ENCODE data around the gene MPHOSPH6. TPM values are rescaled to one million over a fixed set of nuclear protein-coding genes. Genes with fewer than 3 reads are reported as not detected.

The MPHOSPH6 gene
- total RNA-seq, 6 experiments from 2014 or later, result 5.0 to 22.1 (median 9.4) TPM

- DNase-seq, result no peak
- Histone ChIP-seq H3K4me3 (no peak overlapping the region), H3K4me1 (no peaks in the 10 kb centered on the region), H3K36me3 (no peaks in the 10 kb centered on the region), H3K9me3 (no peaks in the 10 kb centered on the region), H3K27me3 (no peaks in the 10 kb centered on the region), H3K27ac (no peak overlapping the region)
- no peak for ATAC-seq
- WGBS (ENCODE audit: insufficient coverage, low coverage, low lambda C conversion rate, missing lambda C conversion rate), result 89% methylated on average over 9 of the region's 9 CpGs
- intact Hi-C loops (cut with DNase I), result no loop called here
- TF ChIP-seq, protein P1, sequence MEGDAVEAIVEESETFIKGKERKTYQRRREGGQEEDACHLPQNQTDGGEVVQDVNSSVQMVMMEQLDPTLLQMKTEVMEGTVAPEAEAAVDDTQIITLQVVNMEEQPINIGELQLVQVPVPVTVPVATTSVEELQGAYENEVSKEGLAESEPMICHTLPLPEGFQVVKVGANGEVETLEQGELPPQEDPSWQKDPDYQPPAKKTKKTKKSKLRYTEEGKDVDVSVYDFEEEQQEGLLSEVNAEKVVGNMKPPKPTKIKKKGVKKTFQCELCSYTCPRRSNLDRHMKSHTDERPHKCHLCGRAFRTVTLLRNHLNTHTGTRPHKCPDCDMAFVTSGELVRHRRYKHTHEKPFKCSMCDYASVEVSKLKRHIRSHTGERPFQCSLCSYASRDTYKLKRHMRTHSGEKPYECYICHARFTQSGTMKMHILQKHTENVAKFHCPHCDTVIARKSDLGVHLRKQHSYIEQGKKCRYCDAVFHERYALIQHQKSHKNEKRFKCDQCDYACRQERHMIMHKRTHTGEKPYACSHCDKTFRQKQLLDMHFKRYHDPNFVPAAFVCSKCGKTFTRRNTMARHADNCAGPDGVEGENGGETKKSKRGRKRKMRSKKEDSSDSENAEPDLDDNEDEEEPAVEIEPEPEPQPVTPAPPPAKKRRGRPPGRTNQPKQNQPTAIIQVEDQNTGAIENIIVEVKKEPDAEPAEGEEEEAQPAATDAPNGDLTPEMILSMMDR (IDR thresholded peaks at IDR 0.05), result no peak
- TF ChIP-seq POLR2A (IDR thresholded peaks at IDR 0.05), result no peak
Observed at GRCh38 chr16:82136956-82137821, 32.8 kb downstream of the MPHOSPH6 start.

DNA sequence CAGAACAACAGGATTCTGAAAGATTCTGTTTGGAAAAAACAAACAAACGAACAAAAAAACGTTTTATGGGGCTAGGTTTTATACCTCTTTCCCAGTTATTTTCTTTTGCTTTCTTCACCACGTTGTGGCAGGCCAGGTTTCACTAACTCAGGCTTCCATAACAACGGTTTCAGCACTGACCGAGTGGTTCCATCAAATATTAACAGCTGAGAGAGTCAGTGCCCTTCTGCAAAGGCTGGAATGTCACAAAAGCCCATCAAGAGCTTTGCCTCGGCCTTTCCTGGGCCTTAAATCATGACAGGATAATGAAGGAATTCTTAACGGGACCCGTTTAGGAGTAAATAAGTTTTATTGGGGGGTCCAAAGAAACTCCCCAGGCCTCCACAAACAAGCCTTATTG, 34.2 kb downstream of the MPHOSPH6 start:
- Histone ChIP-seq H3K36me3 (no peaks in the 10 kb centered on the region), H3K4me3 (no peak overlapping the region), H3K9me3 (no peaks in the 10 kb centered on the region), H3K4me1 (no peaks in the 10 kb centered on the region), H3K27me3 (no peaks in the 10 kb centered on the region), H3K27ac (no peak overlapping the region)
- peak; percentile 66 to 94 (median 85) for ATAC-seq
- WGBS (ENCODE audit: insufficient coverage, low coverage, low lambda C conversion rate, missing lambda C conversion rate), result 29% methylated on average over 8 of the region's 8 CpGs
- DNase-seq, result no peak
- intact Hi-C loops (cut with DNase I), result no loop called here
- TF ChIP-seq POLR2A (IDR thresholded peaks at IDR 0.05), result no peak
- TF ChIP-seq, protein P1 (IDR thresholded peaks at IDR 0.05), result no peak

GRCh38 chr16:82134846-82135245, 35.2 kb downstream of the MPHOSPH6 start:
- no peak overlapping the region for H3K27ac ChIP-seq
- no peaks in the 10 kb centered on the region for H3K9me3 ChIP-seq
- peaks cover 0 to 5% (median 0%) of the 10 kb centered on the region in 4 donors for H3K4me1 ChIP-seq
- WGBS (ENCODE audit: insufficient coverage, low coverage, low lambda C conversion rate, missing lambda C conversion rate), result 92% methylated on average over 8 of the region's 8 CpGs
- intact Hi-C loops (cut with DNase I), result no loop called here
- TF ChIP-seq, protein P1 (IDR thresholded peaks at IDR 0.05), result no peak
- TF ChIP-seq POLR2A (IDR thresholded peaks at IDR 0.05), result no peak
- H3K27me3 ChIP-seq, result no peaks in the 10 kb centered on the region
- H3K4me3 ChIP-seq, result no peak overlapping the region
- ATAC-seq, result no peak
- H3K36me3 ChIP-seq, result no peaks in the 10 kb centered on the region
- DNase-seq, result no peak

DNA sequence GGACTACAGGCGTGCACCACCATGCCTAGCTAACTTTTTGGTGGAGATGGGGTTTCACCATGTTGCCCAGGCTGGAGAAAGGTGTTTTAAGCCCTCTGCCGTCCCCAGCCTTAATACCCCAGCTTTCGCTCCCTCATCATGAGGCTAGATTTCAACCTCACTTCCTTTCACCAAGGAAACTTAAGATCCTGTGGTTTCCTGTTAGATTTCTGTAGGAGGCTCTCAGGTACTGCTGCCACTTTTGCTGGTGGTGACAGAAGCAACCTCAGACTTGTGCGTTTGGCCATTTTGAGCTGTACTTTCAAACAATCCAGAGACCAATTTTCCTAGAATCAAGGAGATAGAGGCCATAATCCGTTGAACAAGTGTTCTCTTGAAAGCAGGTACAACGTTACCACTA, 36.2 kb downstream of the MPHOSPH6 start:
- ATAC-seq, result no peak
- intact Hi-C loops (cut with DNase I), result no loop called here
- Histone ChIP-seq H3K4me1 (peaks cover 0 to 15% (median 0%) of the 10 kb centered on the region in 4 donors), H3K4me3 (no peak overlapping the region), H3K9me3 (no peaks in the 10 kb centered on the region), H3K36me3 (no peaks in the 10 kb centered on the region), H3K27me3 (no peaks in the 10 kb centered on the region), H3K27ac (no peak overlapping the region)
- 72% methylated on average over 6 of the region's 6 CpGs for WGBS (ENCODE audit: insufficient coverage, low coverage, low lambda C conversion rate, missing lambda C conversion rate)
- no peak for DNase-seq
- TF ChIP-seq, protein P1 (IDR thresholded peaks at IDR 0.05), result no peak
- no peak for TF ChIP-seq POLR2A (IDR thresholded peaks at IDR 0.05)
